ENCODE data around the gene AEBP2. TPM values are rescaled to one million over a fixed set of nuclear protein-coding genes. Genes with fewer than 3 reads are reported as not detected.
A peak's percentile ranks its signal among the peaks of the same experiment; 100 is the strongest.
"Not testable (repeated sequence)": the region's sequence is repeated elsewhere in the genome, so short reads cannot be mapped to it uniquely, and the experiment has no call there.

The AEBP2 gene, protein sequence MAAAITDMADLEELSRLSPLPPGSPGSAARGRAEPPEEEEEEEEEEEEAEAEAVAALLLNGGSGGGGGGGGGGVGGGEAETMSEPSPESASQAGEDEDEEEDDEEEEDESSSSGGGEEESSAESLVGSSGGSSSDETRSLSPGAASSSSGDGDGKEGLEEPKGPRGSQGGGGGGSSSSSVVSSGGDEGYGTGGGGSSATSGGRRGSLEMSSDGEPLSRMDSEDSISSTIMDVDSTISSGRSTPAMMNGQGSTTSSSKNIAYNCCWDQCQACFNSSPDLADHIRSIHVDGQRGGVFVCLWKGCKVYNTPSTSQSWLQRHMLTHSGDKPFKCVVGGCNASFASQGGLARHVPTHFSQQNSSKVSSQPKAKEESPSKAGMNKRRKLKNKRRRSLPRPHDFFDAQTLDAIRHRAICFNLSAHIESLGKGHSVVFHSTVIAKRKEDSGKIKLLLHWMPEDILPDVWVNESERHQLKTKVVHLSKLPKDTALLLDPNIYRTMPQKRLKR
- total RNA-seq, result 7.5 and 8.9 TPM in 2 replicates

DNA sequence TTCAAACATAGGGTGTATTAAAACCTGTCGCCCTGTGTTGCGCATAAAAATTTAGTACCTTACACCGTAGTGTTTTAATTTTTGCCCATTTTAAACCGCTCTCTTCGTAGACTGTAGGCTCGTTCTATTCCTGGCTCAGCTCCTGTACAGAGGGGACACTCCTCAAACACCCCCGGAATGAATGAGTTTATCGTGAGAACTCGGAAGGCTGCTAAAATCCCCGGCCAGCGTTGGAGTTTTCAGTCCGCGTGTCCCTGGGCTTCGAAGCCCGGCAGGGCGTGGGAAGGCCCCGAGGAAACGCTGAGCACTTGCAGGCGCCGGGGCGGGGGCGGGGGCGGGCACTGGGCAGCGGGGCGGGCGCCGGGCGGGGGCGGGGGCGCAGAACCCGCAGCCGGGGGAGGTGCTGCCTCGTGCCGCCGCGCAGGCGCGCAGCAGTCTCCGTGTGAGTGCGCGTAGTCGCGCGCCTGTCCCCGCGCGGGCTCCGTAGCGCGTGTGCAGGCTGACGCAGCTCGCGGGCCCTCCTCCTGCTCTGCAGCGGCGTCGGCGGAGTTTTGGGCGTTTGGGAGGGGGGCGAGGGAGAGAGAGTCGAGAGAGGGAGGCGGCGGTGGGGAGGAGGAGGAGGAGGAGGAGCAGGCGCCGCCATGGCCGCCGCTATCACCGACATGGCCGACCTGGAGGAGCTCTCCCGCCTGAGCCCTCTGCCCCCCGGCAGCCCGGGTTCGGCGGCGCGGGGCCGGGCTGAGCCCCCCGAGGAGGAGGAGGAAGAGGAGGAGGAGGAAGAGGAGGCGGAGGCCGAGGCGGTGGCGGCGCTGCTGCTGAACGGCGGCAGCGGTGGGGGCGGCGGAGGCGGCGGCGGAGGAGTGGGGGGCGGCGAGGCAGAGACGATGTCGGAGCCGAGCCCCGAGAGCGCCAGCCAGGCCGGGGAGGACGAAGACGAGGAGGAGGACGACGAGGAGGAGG, at the start of gene AEBP2:
AEBP2 (plus strand) TSS at position 434 of the 960 bp plus-strand sequence; CDS start at position 642, 208 bp downstream.
- peak within 1 kb of the TSS; percentile 79 for H3K4me3 ChIP-seq (ENCODE audit: low read depth, low read length)
- peak; percentile 37 for DNase-seq (ENCODE audit: low read depth)
- TF ChIP-seq, protein P1, sequence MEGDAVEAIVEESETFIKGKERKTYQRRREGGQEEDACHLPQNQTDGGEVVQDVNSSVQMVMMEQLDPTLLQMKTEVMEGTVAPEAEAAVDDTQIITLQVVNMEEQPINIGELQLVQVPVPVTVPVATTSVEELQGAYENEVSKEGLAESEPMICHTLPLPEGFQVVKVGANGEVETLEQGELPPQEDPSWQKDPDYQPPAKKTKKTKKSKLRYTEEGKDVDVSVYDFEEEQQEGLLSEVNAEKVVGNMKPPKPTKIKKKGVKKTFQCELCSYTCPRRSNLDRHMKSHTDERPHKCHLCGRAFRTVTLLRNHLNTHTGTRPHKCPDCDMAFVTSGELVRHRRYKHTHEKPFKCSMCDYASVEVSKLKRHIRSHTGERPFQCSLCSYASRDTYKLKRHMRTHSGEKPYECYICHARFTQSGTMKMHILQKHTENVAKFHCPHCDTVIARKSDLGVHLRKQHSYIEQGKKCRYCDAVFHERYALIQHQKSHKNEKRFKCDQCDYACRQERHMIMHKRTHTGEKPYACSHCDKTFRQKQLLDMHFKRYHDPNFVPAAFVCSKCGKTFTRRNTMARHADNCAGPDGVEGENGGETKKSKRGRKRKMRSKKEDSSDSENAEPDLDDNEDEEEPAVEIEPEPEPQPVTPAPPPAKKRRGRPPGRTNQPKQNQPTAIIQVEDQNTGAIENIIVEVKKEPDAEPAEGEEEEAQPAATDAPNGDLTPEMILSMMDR (conservative IDR thresholded peaks at IDR 0.05; ENCODE audit: low read depth, low read length), result no peak

- TF ChIP-seq, protein P1 (conservative IDR thresholded peaks at IDR 0.05; ENCODE audit: low read depth, low read length), result no peak
- H3K4me3 ChIP-seq (ENCODE audit: low read depth, low read length), result no peak overlapping the region
- DNase-seq (ENCODE audit: low read depth), result peak; percentile 18
Observed at GRCh38 chr12:19390051-19390598, 49.2 kb upstream of the AEBP2 start.

DNA sequence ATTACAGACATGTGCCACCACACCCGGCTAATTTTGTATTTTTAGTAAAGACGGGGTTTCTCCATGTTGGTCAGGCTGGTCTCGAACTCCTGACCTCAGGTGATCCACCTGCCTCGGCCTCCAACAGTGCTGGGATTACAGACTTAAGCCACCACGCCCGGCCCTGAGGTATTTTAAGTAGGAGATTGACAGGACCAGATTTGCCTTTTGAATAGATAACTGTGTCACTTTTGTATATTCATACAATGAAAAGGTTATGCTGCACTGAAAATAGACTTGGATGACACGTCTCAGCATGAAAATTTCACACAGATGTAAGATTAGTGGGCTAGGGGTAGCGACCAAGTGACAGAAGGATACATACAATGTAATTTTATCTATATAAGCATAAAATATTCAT, 46.6 kb upstream of the AEBP2 start:
- not testable (repeated sequence) for DNase-seq (ENCODE audit: low read depth); H3K4me3 ChIP-seq (ENCODE audit: low read depth, low read length)

- TF ChIP-seq, protein P1 (conservative IDR thresholded peaks at IDR 0.05; ENCODE audit: low read depth, low read length), result no peak
- DNase-seq (ENCODE audit: low read depth), result no peak
- no peak overlapping the region for H3K4me3 ChIP-seq (ENCODE audit: low read depth, low read length)
Observed at GRCh38 chr12:19394385-19394784, 44.9 kb upstream of the AEBP2 start.

GRCh38 chr12:19397534-19397933, 41.8 kb upstream of the AEBP2 start:
- H3K4me3 ChIP-seq (ENCODE audit: low read depth, low read length), result no peak overlapping the region
- TF ChIP-seq, protein P1 (conservative IDR thresholded peaks at IDR 0.05; ENCODE audit: low read depth, low read length), result no peak
- DNase-seq (ENCODE audit: low read depth), result no peak

DNA sequence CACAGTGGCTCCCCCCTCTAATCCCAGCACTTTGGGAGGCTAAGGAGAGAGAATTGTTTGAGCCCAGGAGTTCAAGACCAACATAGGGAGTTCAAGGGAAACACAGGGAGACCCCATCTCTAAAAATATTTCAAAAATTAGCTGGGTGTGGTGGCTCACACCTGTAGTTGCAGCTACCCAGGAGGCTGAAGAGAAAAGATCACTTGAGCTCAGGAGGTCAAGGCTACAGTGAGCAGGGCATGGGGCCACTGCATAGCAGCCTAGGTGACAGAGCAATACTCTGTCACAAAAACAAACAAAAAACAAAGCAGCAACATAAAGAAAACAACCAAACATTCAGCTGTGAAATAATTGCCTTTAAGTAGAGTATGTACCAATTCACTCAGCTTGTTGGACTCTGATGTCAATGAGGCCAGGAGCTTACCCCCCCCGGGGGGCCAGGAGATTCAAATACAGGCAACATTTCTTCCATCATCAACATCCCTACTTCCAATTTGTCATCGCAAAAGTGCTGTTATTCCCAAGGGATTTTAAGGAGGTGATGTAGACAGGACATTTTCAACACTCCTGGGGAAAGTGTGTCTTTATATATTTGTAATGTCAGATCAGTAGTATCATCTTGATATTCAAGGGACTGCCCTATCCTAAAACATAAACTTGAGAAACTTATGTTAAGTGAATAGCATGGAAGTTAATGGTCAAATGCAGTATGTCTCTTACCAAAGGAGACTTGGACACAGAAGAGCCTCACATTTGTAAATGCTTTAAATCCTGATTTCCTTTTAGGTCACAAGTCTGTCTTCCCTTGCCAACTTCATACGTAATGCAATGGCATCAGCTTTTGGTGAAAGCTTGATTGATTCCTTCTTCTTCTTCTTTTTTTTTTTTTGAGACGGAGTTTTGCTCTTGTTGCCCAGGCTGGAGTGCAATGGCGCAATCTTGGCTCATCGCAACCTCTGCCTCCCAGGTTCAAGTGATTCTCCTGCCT, 40.6 kb upstream of the AEBP2 start:
- no peak overlapping the region for H3K4me3 ChIP-seq (ENCODE audit: low read depth, low read length)
- TF ChIP-seq, protein P1 (conservative IDR thresholded peaks at IDR 0.05; ENCODE audit: low read depth, low read length), result no peak

DNA sequence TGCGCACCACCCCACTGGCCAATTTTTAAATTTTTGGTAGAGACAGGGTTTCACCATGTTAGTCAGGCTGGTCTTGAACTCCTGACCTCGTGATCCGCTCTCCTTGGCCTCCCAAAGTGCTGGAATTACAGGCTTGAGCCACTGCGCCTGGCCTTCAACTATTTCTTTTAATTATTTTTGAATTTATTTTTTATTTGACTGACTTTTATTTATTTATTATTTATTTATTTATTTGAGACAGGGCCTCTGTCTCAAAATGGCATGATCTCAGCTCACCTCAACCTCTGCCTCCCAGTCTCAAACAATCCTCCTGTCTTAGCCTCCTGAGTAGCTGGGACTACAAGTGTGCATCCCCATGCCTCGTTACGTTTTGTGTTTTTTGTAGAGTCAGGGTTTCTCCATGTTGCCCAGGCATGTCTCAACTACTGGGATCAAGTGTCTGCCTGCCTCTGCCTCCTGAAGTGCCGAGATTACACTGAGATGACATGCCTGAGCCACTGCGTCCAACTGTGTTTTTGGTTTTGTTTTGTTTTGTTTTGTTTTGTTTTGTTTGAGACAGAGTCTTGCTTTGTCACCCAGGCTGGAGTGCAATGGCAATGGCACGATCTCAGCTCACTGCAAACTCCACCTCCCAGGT, 38.5 kb upstream of the AEBP2 start:
- H3K4me3 ChIP-seq (ENCODE audit: low read depth, low read length); DNase-seq (ENCODE audit: low read depth): not testable (repeated sequence)

More for the DNA sequence above, 40.6 kb upstream of the AEBP2 start:
- DNase-seq (ENCODE audit: low read depth), result no peak

Data from epithelial cell of proximal tubule (primary cell).